ENCODE data around the gene PARD3.

Gene PARD3

GRCh38 chr10:34835908-34836508 is 20.9 kb upstream of the PARD3 start:
- H3K4me2 ChIP-seq (ENCODE audit: low read length), result no peak overlapping the region
- no peak overlapping the region for H2AFZ ChIP-seq
- no peak for TF ChIP-seq CTCF (IDR thresholded peaks at IDR 0.05)
- no peak overlapping the region for H3K9ac ChIP-seq
- no peaks in the 10 kb centered on the region for H3K27me3 ChIP-seq (ENCODE audit: control insufficient read depth, insufficient read depth, low read length)
- no peaks in the 10 kb centered on the region for H3K4me1 ChIP-seq
- no peaks in the 10 kb centered on the region for H3K79me2 ChIP-seq
- no peak overlapping the region for H3K4me3 ChIP-seq (ENCODE audit: low read depth, low read length)
- no peaks in the 10 kb centered on the region for H3K9me3 ChIP-seq (ENCODE audit: control insufficient read depth, low read length)
- H3K27ac ChIP-seq, result no peak overlapping the region
- H3K36me3 ChIP-seq (ENCODE audit: control insufficient read depth, insufficient read depth, low read length), result no peaks in the 10 kb centered on the region

- no peaks in the 10 kb centered on the region for H3K9me3 ChIP-seq (ENCODE audit: control insufficient read depth, low read length)
- no peaks in the 10 kb centered on the region for H3K36me3 ChIP-seq (ENCODE audit: control insufficient read depth, insufficient read depth, low read length)
- no peaks in the 10 kb centered on the region for H3K4me1 ChIP-seq
- TF ChIP-seq CTCF (IDR thresholded peaks at IDR 0.05), result no peak
- H3K27me3 ChIP-seq (ENCODE audit: control insufficient read depth, insufficient read depth, low read length), result no peaks in the 10 kb centered on the region
- no peak overlapping the region for H3K4me2 ChIP-seq (ENCODE audit: low read length)
- H3K27ac ChIP-seq, result no peak overlapping the region
- no peak overlapping the region for H3K9ac ChIP-seq
- no peak overlapping the region for H2AFZ ChIP-seq
- no peaks in the 10 kb centered on the region for H3K79me2 ChIP-seq
- no peak overlapping the region for H3K4me3 ChIP-seq (ENCODE audit: low read depth, low read length)
These were observed 19.2 kb upstream of the PARD3 start for GRCh38 chr10:34834274-34834673.

GRCh38 chr10:34830217-34830822 is 15.2 kb upstream of the PARD3 start:
- Histone ChIP-seq H3K4me2 (ENCODE audit: low read length) (no peak overlapping the region), H3K4me3 (ENCODE audit: low read depth, low read length) (no peak overlapping the region), H3K9me3 (ENCODE audit: control insufficient read depth, low read length) (no peaks in the 10 kb centered on the region), H3K4me1 (no peaks in the 10 kb centered on the region), H3K27me3 (ENCODE audit: control insufficient read depth, insufficient read depth, low read length) (no peaks in the 10 kb centered on the region), H3K36me3 (ENCODE audit: control insufficient read depth, insufficient read depth, low read length) (no peaks in the 10 kb centered on the region), H3K9ac (no peak overlapping the region), H2AFZ (no peak overlapping the region), H3K79me2 (no peaks in the 10 kb centered on the region), H3K27ac (no peak overlapping the region)
- no peak for TF ChIP-seq CTCF (IDR thresholded peaks at IDR 0.05)

DNA sequence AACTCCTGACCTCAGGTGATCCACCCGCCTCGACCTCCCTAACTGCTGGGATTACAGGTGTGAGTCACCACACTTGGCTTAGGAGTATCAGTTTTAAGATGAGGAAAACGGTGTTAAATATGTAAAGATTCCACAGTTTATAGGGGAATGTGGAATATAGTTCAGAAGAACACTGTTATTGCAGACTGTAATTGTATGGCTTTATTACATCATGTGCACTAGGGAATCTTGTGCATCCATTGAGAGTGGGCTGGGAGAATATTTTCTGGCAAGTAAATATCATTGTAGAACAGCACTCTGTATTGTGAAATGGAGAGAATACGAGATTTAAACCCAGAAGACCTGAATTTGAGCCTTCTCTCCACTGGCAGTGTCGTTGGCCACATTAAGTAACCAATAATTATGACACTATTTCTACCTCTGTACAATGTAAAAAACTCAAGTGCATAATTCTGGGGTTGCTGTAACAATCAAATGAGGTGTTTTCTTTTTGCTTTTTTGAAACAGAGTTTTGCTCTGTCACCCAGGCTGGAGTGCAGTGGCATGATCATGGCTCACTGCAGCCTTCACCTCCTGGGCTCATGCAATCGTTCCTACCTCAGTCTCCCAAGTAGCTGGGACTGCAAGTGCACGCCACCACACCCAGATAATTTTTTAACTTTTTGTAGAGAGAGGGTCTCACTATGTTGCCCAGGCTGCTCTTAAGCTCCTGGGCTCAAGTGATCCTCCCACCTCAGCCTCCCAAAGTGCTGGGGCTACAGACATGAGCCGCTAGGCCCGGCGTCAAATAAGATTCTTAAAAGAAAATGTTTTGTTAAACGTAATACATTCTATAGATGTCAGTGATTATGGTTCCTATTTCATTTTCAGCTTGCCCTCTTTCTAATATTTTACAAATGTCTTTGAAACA is 12.0 kb upstream of the PARD3 start:
- Histone ChIP-seq H3K4me2 (ENCODE audit: low read length) (no peak overlapping the region), H3K9ac (no peak overlapping the region), H3K4me1 (no peaks in the 10 kb centered on the region), H3K9me3 (ENCODE audit: control insufficient read depth, low read length) (no peaks in the 10 kb centered on the region), H3K4me3 (ENCODE audit: low read depth, low read length) (no peak overlapping the region), H3K79me2 (no peaks in the 10 kb centered on the region), H3K27me3 (ENCODE audit: control insufficient read depth, insufficient read depth, low read length) (no peaks in the 10 kb centered on the region), H3K27ac (no peak overlapping the region), H2AFZ (no peak overlapping the region), H3K36me3 (ENCODE audit: control insufficient read depth, insufficient read depth, low read length) (no peaks in the 10 kb centered on the region)
- no peak for TF ChIP-seq CTCF (IDR thresholded peaks at IDR 0.05)

All from parathyroid adenoma (tissue), 2 donors.